Endothelial cell of umbilical vein (primary cell): ENCODE measurements around the gene CDKL4. TPM values are rescaled to one million over a fixed set of nuclear protein-coding genes. Genes with fewer than 3 reads are reported as not detected.

Source experiments
- BruUV-seq: library from RNA; stranded (reverse); fragments of 400-500 nt; replicated peaks from 2 replicates; lab custom pipeline; 2021; lab: Mats Ljungman, UMichigan
- CTCF ChIA-PET: fragments of 300-600, 350-600 bp; sonication (Branson Sonifier 250); formaldehyde crosslinking; loops from one replicate; lab custom pipeline; 2021; ENCODE audit warnings: antibody characterized with exemption, inconsistent platforms; lab: Charles Lee
- POLR2A ChIA-PET: fragments of 300-600, 350-600 bp; sonication (Branson Sonifier 250); formaldehyde crosslinking; loops from one replicate; lab custom pipeline; 2021; ENCODE audit warnings: antibody characterized with exemption, inconsistent platforms; lab: Charles Lee
- DNase-seq: peaks from one replicate; pipeline ENCODE4 v3.0.0-alpha.2; 2011; ENCODE audit warnings: low read depth, low spot score
- FAIRE-seq: peaks from 2 replicates; lab custom pipeline; 2011; peaks lifted over from hg19 to GRCh38; lab: Jason Lieb, UNC
- H2AFZ ChIP-seq: 2 replicates; pipeline ENCODE4 v1.6.0; 2012; ENCODE audit warnings: low read depth, low read length, control low read depth, inconsistent platforms
- H3K27ac ChIP-seq: 2 replicates; pipeline ENCODE4 v1.5.1; 2011; ENCODE audit warnings: low read depth, mild to moderate bottlenecking, control low read depth, low read length, moderate library complexity; ENCODE audit not compliant: insufficient read depth
- H3K27me3 ChIP-seq, 2 experiments: 2 replicates each; pipeline versions ENCODE4 v1.6.0 to v1.6.1; 2011; ENCODE audit warnings: low read length in 2 of 2, mixed read lengths in 1 of 2; ENCODE audit not compliant: control insufficient read depth in 2 of 2, insufficient read depth in 2 of 2
- H3K36me3 ChIP-seq, 2 experiments: 2 replicates in 1 of 2; 3 replicates in 1 of 2; pipeline ENCODE4 v1.5.1; 2011; ENCODE audit warnings: low read length in 2 of 2, mild to moderate bottlenecking in 1 of 2, moderate library complexity in 1 of 2; ENCODE audit not compliant: control insufficient read depth in 2 of 2, insufficient read depth in 2 of 2; ENCODE audit errors: extremely low read depth in 1 of 2
- H3K4me1 ChIP-seq: 3 replicates; pipeline ENCODE4 v1.5.1; 2011; ENCODE audit warnings: mild to moderate bottlenecking, low read length; ENCODE audit not compliant: control insufficient read depth, insufficient read depth; ENCODE audit errors: extremely low read depth
- H3K4me2 ChIP-seq: 2 replicates; pipeline ENCODE4 v1.6.1; 2011; ENCODE audit warnings: low read length, control low read depth, mixed read lengths; ENCODE audit not compliant: insufficient read depth
- H3K4me3 ChIP-seq, 3 experiments: fragments of 200-600 bp in 1 of 3; sonication (generic), shearing (Covaris generic) in 1 of 3; replicated peaks in 1 of 3; 2 replicates each; pipeline ENCODE4 v1.5.1; 2011 to 2016; ENCODE audit warnings: control low read depth in 3 of 3, low read length in 3 of 3, mild to moderate bottlenecking in 2 of 3, inconsistent platforms in 1 of 3, low read depth in 1 of 3, moderate library complexity in 1 of 3; ENCODE audit not compliant: insufficient read depth in 1 of 3
- H3K79me2 ChIP-seq: 2 replicates; pipeline ENCODE4 v1.6.0; 2012; ENCODE audit warnings: low read length, inconsistent platforms; ENCODE audit not compliant: control insufficient read depth, insufficient read depth
- H3K9ac ChIP-seq: replicated peaks from 2 replicates; pipeline ENCODE3; 2011; ENCODE audit warnings: low read length, control low read depth; ENCODE audit not compliant: insufficient read depth; ENCODE audit errors: extremely low read depth
- H3K9me1 ChIP-seq: replicated peaks from 3 replicates; pipeline ENCODE4 v1.6.0; 2011; ENCODE audit warnings: mild to moderate bottlenecking, low read length; ENCODE audit not compliant: control insufficient read depth, insufficient read depth; ENCODE audit errors: extremely low read depth
- H3K9me3 ChIP-seq: replicated peaks from 2 replicates; pipeline ENCODE4 v1.5.1; 2012; ENCODE audit warnings: low read length, inconsistent platforms; ENCODE audit not compliant: control insufficient read depth, insufficient read depth
- H4K20me1 ChIP-seq: replicated peaks from 2 replicates; pipeline ENCODE3; 2011; ENCODE audit warnings: mild to moderate bottlenecking, low read length; ENCODE audit not compliant: control insufficient read depth, insufficient read depth; ENCODE audit errors: extremely low read depth
- EZH2 ChIP-seq: IDR thresholded peaks from 2 replicates; pipeline ENCODE4 v1.6.1; 2012; ENCODE audit warnings: borderline replicate concordance, low read depth, mild to moderate bottlenecking, moderate library complexity, low read length, inconsistent platforms; ENCODE audit not compliant: severe bottlenecking
- FOS ChIP-seq: IDR thresholded peaks from 2 replicates; pipeline ENCODE4 v1.6.1; 2011; ENCODE audit warnings: mild to moderate bottlenecking, low read length, moderate library complexity, borderline replicate concordance; ENCODE audit not compliant: insufficient read depth
- GATA2 ChIP-seq: IDR thresholded peaks from 2 replicates; pipeline ENCODE4 v1.7.0; 2011; ENCODE audit warnings: low read depth, mild to moderate bottlenecking, moderate library complexity, mixed read lengths, low read length; ENCODE audit not compliant: insufficient read length, insufficient read depth
- JUN ChIP-seq: IDR thresholded peaks from 2 replicates; pipeline ENCODE4 v1.6.1; 2011; ENCODE audit warnings: borderline replicate concordance, low read depth; ENCODE audit not compliant: insufficient read length, insufficient read depth
- MYC ChIP-seq: IDR thresholded peaks from one replicate; pipeline ENCODE4 v1.6.1; 2011; ENCODE audit warnings: mild to moderate bottlenecking, low read depth, low read length
- POLR2A ChIP-seq: IDR thresholded peaks from 2 replicates; pipeline ENCODE4 v1.6.1; 2012; ENCODE audit warnings: low read depth, mild to moderate bottlenecking, control low read depth, low read length
- POLR2AphosphoS5 ChIP-seq: IDR thresholded peaks from 2 replicates; pipeline ENCODE4 v1.6.1; 2012; ENCODE audit warnings: low read depth, mild to moderate bottlenecking, control low read depth, low read length, moderate library complexity; ENCODE audit not compliant: insufficient read depth
- dilution Hi-C: fragments of 300-500 bp; cut with MboI; formaldehyde crosslinking; loops from one replicate; pipeline ENCODE4 v1.15.0; 2019; ENCODE audit warnings: low sequenced_read_pairs; ENCODE audit not compliant: extremely low pct_ligation_motif_present
- intact Hi-C: fragments of 100-400 bp; cut with micrococcal nuclease; formaldehyde crosslinking; loops from one replicate; pipeline ENCODE4 v1.10.0; 2022
- polyA plus RNA-seq, 4 experiments: library from polyadenylated mRNA; depleted of rRNA in 3 of 4; stranded (reverse) in 3 of 4; unstranded in 1 of 4; fragments of >200 nt; gene quantifications; 2 replicates each; pipeline versions ENCODE4 v1.2.1 to v1.2.3, GENCODE V29; 2011 to 2012; ENCODE audit warnings: missing spikeins in 1 of 4
- total RNA-seq: library from RNA; stranded (reverse); gene quantifications from 2 replicates; pipeline ENCODE4 v1.2.3, GENCODE V29; 2021
- TF ChIP-seq, protein P1 (sequence below): IDR thresholded peaks from 2 replicates; pipeline ENCODE4 v1.6.1; 2011; ENCODE audit not compliant: insufficient read depth, insufficient read length
- TF ChIP-seq, protein P2 (sequence below), 2 donors: IDR thresholded peaks; 1 replicate in 1 of 2; 2 replicates in 1 of 2; pipeline ENCODE4 v1.5.1; 2011; ENCODE audit warnings: low read length in 2 of 2, mild to moderate bottlenecking in 2 of 2, moderate library complexity in 2 of 2, control low read depth in 1 of 2, inconsistent platforms in 1 of 2, low read depth in 1 of 2; ENCODE audit not compliant: insufficient read depth in 1 of 2; ENCODE audit errors: extremely low read depth in 1 of 2

The CDKL4 gene
- total and polyA plus RNA-seq, 2 donors (not counting 3 experiments of a cell fraction or from before 2014, with no cell fraction given), result 0.17 to 0.75 TPM

- Histone ChIP-seq H3K79me2 (no peaks in the 10 kb centered on the region), H3K27me3 (peaks cover 0 to 7% of the 10 kb centered on the region in 2 experiments), H3K36me3 (no peaks in the 10 kb centered on the region), H3K27ac (no peak overlapping the region), H3K4me3 (no peak overlapping the region), H2AFZ (no peak overlapping the region), H3K4me1 (no peaks in the 10 kb centered on the region), H3K9ac (no peak overlapping the region), H3K9me1 (no peaks in the 10 kb centered on the region), H3K9me3 (no peaks in the 10 kb centered on the region), H3K4me2 (no peak overlapping the region), H4K20me1 (no peaks in the 10 kb centered on the region)
- DNase-seq (no peak), FAIRE-seq (no peak)
- POLR2A ChIA-PET, result no interaction called here
- dilution Hi-C loops (no loop called here), intact Hi-C loops (no loop called here)
- TF ChIP-seq JUN (no peak), POLR2A (no peak), EZH2 (no peak), MYC (no peak), POLR2AphosphoS5 (no peak), FOS (no peak), GATA2 (no peak)
- TF ChIP-seq, protein P1, sequence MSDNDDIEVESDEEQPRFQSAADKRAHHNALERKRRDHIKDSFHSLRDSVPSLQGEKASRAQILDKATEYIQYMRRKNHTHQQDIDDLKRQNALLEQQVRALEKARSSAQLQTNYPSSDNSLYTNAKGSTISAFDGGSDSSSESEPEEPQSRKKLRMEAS, result no peak
- TF ChIP-seq, protein P2, sequence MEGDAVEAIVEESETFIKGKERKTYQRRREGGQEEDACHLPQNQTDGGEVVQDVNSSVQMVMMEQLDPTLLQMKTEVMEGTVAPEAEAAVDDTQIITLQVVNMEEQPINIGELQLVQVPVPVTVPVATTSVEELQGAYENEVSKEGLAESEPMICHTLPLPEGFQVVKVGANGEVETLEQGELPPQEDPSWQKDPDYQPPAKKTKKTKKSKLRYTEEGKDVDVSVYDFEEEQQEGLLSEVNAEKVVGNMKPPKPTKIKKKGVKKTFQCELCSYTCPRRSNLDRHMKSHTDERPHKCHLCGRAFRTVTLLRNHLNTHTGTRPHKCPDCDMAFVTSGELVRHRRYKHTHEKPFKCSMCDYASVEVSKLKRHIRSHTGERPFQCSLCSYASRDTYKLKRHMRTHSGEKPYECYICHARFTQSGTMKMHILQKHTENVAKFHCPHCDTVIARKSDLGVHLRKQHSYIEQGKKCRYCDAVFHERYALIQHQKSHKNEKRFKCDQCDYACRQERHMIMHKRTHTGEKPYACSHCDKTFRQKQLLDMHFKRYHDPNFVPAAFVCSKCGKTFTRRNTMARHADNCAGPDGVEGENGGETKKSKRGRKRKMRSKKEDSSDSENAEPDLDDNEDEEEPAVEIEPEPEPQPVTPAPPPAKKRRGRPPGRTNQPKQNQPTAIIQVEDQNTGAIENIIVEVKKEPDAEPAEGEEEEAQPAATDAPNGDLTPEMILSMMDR (IDR thresholded peaks at IDR 0.05; ENCODE audit: extremely low read depth in 1 of 2, insufficient read depth in 1 of 2, low read depth in 1 of 2, low read length in 2 of 2), result no peak
- no TSS peak for BruUV-seq
- CTCF ChIA-PET, result interaction anchor here (0.7 to 1.9 kb wide), 2 partner anchors 25 to 26 kb away, joined by 3 to 8 read pairs; no protein-coding TSS in a partner anchor
These were observed 40.4 kb downstream of the CDKL4 start for GRCh38 chr2:39203382-39203781.
